Gastrocnemius medialis (tissue), 4 donors: ENCODE data around the gene ZKSCAN5.

Experiments used
- CTCF ChIP-seq, 5 experiments: fragments of 450-650 bp in 3 of 5; fragments of 200-600 bp in 2 of 5; sonication (generic) in 2 of 5; IDR thresholded peaks in 4 of 5; conservative IDR thresholded peaks in 1 of 5; 1 replicate in 4 of 5; 2 replicates in 1 of 5; pipeline ENCODE4 v1.5.1; 2016 to 2019; ENCODE audit warnings: antibody characterized with exemption in 5 of 5, mild to moderate bottlenecking in 3 of 5, moderate library complexity in 3 of 5
- POLR2A ChIP-seq, 2 donors: fragments of 450-650 bp; IDR thresholded peaks; one replicate each; pipeline ENCODE4 v1.6.1; 2017; ENCODE audit warnings: antibody characterized with exemption in 2 of 2, mild to moderate bottlenecking in 2 of 2, moderate library complexity in 2 of 2

- no peak for TF ChIP-seq CTCF (IDR thresholded peaks at IDR 0.05 in 4 of 5, conservative IDR thresholded peaks at IDR 0.05 in 1 of 5)
- TF ChIP-seq POLR2A (IDR thresholded peaks at IDR 0.05) = no peak
These were observed 36.0 kb upstream of the ZKSCAN5 start for GRCh38 chr7:99468336-99468918.
